Ishikawa (cell line): Measurements from ENCODE around the gene SYK.

Experiments
- CEBPB ChIP-seq: IDR thresholded peaks from 2 replicates; pipeline ENCODE4 v1.6.1; 2012
- CREB1 ChIP-seq: IDR thresholded peaks from 2 replicates; pipeline ENCODE4 v1.6.1; 2012; ENCODE audit warnings: low read depth
- EP300 ChIP-seq: IDR thresholded peaks from 2 replicates; pipeline ENCODE4 v1.6.1; 2012; ENCODE audit warnings: borderline replicate concordance
- RAD21 ChIP-seq: IDR thresholded peaks from 2 replicates; pipeline ENCODE4 v1.6.1; 2012; ENCODE audit warnings: low read depth
- REST ChIP-seq: IDR thresholded peaks from 2 replicates; pipeline ENCODE4 v1.6.1; 2012; ENCODE audit warnings: low read depth, mild to moderate bottlenecking
- TCF12 ChIP-seq: IDR thresholded peaks from 2 replicates; pipeline ENCODE4 v1.6.1; 2012; ENCODE audit warnings: low read depth
- TEAD4 ChIP-seq: IDR thresholded peaks from 2 replicates; pipeline ENCODE4 v1.6.1; 2012
- USF1 ChIP-seq: IDR thresholded peaks from 2 replicates; pipeline ENCODE4 v1.6.1; 2012
- YY1 ChIP-seq: IDR thresholded peaks from 2 replicates; pipeline ENCODE4 v1.6.1; 2012; ENCODE audit warnings: low read depth

- TF ChIP-seq YY1 (no peak), TEAD4 (no peak), TCF12 (no peak), CEBPB (no peak), RAD21 (no peak), EP300 (no peak), REST (no peak), CREB1 (no peak), USF1 (no peak)
Measured at GRCh38 chr9:90861380-90861779, 59.8 kb downstream of the SYK start.
